ENCODE results near the gene EVI5L. TPM values are rescaled to one million over a fixed set of nuclear protein-coding genes. Genes with fewer than 3 reads are reported as not detected.
A peak's percentile ranks its signal among the peaks of the same experiment; 100 is the strongest.

Gene EVI5L
- 10 to 100 TPM in 1 of 4 donors, 1 to 10 TPM in 3; 6.9 to 10.8 (median 7.9) TPM for total RNA-seq

GRCh38 chr19:7829561-7830271 lies at the start of gene EVI5L:
EVI5L (plus strand) TSS chr19:7830218; CDS start chr19:7846543, 16,325 bp downstream.
- ATAC-seq (ENCODE audit: low FRiP score), result peak; percentile 97
- TF ChIP-seq CTCF (IDR thresholded peaks at IDR 0.05), result no peak

GRCh38 chr19:7781157-7781556 lies 48.9 kb upstream of the EVI5L start:
- ATAC-seq (ENCODE audit: low FRiP score) (no peak), DNase-seq (ENCODE audit: low spot score) (no peak)
- no peak for TF ChIP-seq CTCF (IDR thresholded peaks at IDR 0.05)

More at GRCh38 chr19:7829561-7830271, at the start of gene EVI5L:
- DNase-seq (ENCODE audit: low spot score), result peak; percentile 99

- no peak for DNase-seq (ENCODE audit: low spot score)
- ATAC-seq (ENCODE audit: low FRiP score), result peak; percentile 87
- TF ChIP-seq CTCF (IDR thresholded peaks at IDR 0.05), result no peak
These were observed 46.0 kb upstream of the EVI5L start for GRCh38 chr19:7783991-7784423.

GRCh38 chr19:7784856-7785255 lies 45.2 kb upstream of the EVI5L start:
- no peak for TF ChIP-seq CTCF (IDR thresholded peaks at IDR 0.05)
- DNase-seq (ENCODE audit: low spot score) (no peak), ATAC-seq (ENCODE audit: low FRiP score) (no peak)

- no peak for TF ChIP-seq CTCF (IDR thresholded peaks at IDR 0.05)
- ATAC-seq (ENCODE audit: low FRiP score), result no peak
- DNase-seq (ENCODE audit: low spot score), result no peak
These were observed 42.9 kb upstream of the EVI5L start for GRCh38 chr19:7787141-7787540.

GRCh38 chr19:7787602-7788177 lies 42.3 kb upstream of the EVI5L start:
- no peak for TF ChIP-seq CTCF (IDR thresholded peaks at IDR 0.05)
- DNase-seq (ENCODE audit: low spot score) (no peak), ATAC-seq (ENCODE audit: low FRiP score) (no peak)

All from omental fat pad (tissue), 4 donors.